HepG2 (cell line): Measurements from ENCODE around the gene NR4A2. TPM values are rescaled to one million over a fixed set of nuclear protein-coding genes. Genes with fewer than 3 reads are reported as not detected.
A peak's percentile ranks its signal among the peaks of the same experiment; 100 is the strongest.

ENCODE experiments used
- ATAC-seq: fragments of 200-7000 bp; cut with Tn5 transposase; 3 replicates; pipeline ENCODE4 v1.9.1; 2020; ENCODE audit warnings: mild to moderate bottlenecking, moderate library complexity
- BruUV-seq: library from RNA; stranded (reverse); fragments of 400-500 nt; replicated peaks from 2 replicates; lab custom pipeline; 2021; lab: Mats Ljungman, UMichigan
- CTCF ChIA-PET: fragments of 300-600 bp; formaldehyde crosslinking; extraction: SDS; loops from one replicate; lab custom pipeline; 2021; ENCODE audit warnings: low total read pairs, inconsistent platforms, low intra/inter-chr PET ratio; lab: Yijun Ruan, JAX
- POLR2A ChIA-PET: fragments of 350-600 bp; sonication (Branson Sonifier 250); formaldehyde crosslinking; loops from one replicate; lab custom pipeline; 2020; ENCODE audit warnings: antibody characterized with exemption, inconsistent platforms; lab: Yijun Ruan, JAX
- DNase-seq: peaks from one replicate; pipeline ENCODE4 v3.0.0-alpha.2; 2015; ENCODE audit warnings: low spot score
- FAIRE-seq: peaks from 3 replicates; lab custom pipeline; 2011; peaks lifted over from hg19 to GRCh38; lab: Jason Lieb, UNC
- H2AFZ ChIP-seq: one replicate; pipeline ENCODE4 v1.6.1; 2011; ENCODE audit warnings: low read length, inconsistent platforms
- H3K27ac ChIP-seq: fragments of 300-600 bp; 3 replicates; pipeline ENCODE4 v1.8.0; 2011; ENCODE audit warnings: mixed run types, mild to moderate bottlenecking, mixed read lengths, low read length, inconsistent platforms; ENCODE audit not compliant: insufficient read depth; ENCODE audit errors: extremely low read length
- H3K27me3 ChIP-seq, 2 experiments: fragments of 200-600 bp in 1 of 2; 2 replicates in 1 of 2; 3 replicates in 1 of 2; pipeline versions ENCODE4 v1.6.0 to v1.8.0; 2011; ENCODE audit warnings: low read length in 2 of 2, mild to moderate bottlenecking in 2 of 2, moderate library complexity in 2 of 2, inconsistent platforms in 1 of 2; ENCODE audit not compliant: insufficient read depth in 2 of 2, control insufficient read depth in 1 of 2
- H3K36me3 ChIP-seq, 2 experiments: fragments of 200-600 bp in 1 of 2; replicated peaks in 1 of 2; 2 replicates in 1 of 2; 3 replicates in 1 of 2; pipeline versions ENCODE4 v1.5.1 to v1.8.0; 2011; ENCODE audit warnings: low read length in 2 of 2, inconsistent platforms in 1 of 2; ENCODE audit not compliant: insufficient read depth in 2 of 2, control insufficient read depth in 1 of 2
- H3K4me1 ChIP-seq: 2 replicates; pipeline ENCODE4 v1.5.1; 2012; ENCODE audit warnings: low read length, inconsistent platforms; ENCODE audit not compliant: insufficient read depth
- H3K4me2 ChIP-seq: 2 replicates; pipeline ENCODE4 v1.6.0; 2011; ENCODE audit warnings: low read depth, low read length, inconsistent platforms
- H3K4me3 ChIP-seq, 3 experiments: fragments of 200-600 bp in 1 of 3; sonication (generic), shearing (Covaris generic) in 1 of 3; replicated peaks in 1 of 3; 2 replicates each; pipeline ENCODE4 v1.5.1; 2011 to 2016; ENCODE audit warnings: low read length in 3 of 3, inconsistent platforms in 2 of 3, low read depth in 2 of 3, mild to moderate bottlenecking in 2 of 3, control low read depth in 1 of 3, mixed read lengths in 1 of 3; ENCODE audit not compliant: insufficient read depth in 1 of 3
- H3K79me2 ChIP-seq: one replicate; pipeline ENCODE4 v1.6.1; 2011; ENCODE audit warnings: low read length, inconsistent platforms; ENCODE audit not compliant: insufficient read depth
- H3K9ac ChIP-seq: 2 replicates; pipeline ENCODE4 v1.6.0; 2011; ENCODE audit warnings: mild to moderate bottlenecking, low read depth, low read length, inconsistent platforms; ENCODE audit not compliant: insufficient read depth
- H3K9me3 ChIP-seq: 2 replicates; pipeline ENCODE4 v1.5.1; 2012; ENCODE audit warnings: mild to moderate bottlenecking, low read length
- H4K20me1 ChIP-seq: 2 replicates; pipeline ENCODE4 v1.6.0; 2011; ENCODE audit warnings: inconsistent platforms, mild to moderate bottlenecking, low read length, moderate library complexity; ENCODE audit not compliant: insufficient read depth
- MEIS2 ChIP-seq: sonication (generic); formaldehyde crosslinking; IDR thresholded peaks from 2 replicates; pipeline ENCODE4 v1.9.0; 2021; ENCODE audit warnings: mild to moderate bottlenecking, missing genetic modification reagents
- ONECUT2 ChIP-seq: sonication (generic); formaldehyde crosslinking; IDR thresholded peaks from 2 replicates; pipeline ENCODE4 v1.4.0; 2020; ENCODE audit warnings: missing genetic modification reagents
- SALL2 ChIP-seq: sonication (generic); formaldehyde crosslinking; IDR thresholded peaks from 2 replicates; pipeline ENCODE4 v1.8.1; 2023; ENCODE audit warnings: mild to moderate bottlenecking, missing genetic modification reagents, inconsistent platforms
- SKIL ChIP-seq: sonication (generic); formaldehyde crosslinking; IDR thresholded peaks from 2 replicates; pipeline ENCODE4 v1.8.0; 2022; ENCODE audit warnings: missing genetic modification reagents, mild to moderate bottlenecking, moderate library complexity, borderline replicate concordance
- ZFY ChIP-seq: sonication (generic); formaldehyde crosslinking; IDR thresholded peaks from 2 replicates; pipeline ENCODE4 v1.4.0; 2020; ENCODE audit warnings: missing genetic modification reagents
- ZNF101 ChIP-seq: sonication (generic); formaldehyde crosslinking; IDR thresholded peaks from 2 replicates; pipeline ENCODE4 v1.4.0; 2020; ENCODE audit warnings: mild to moderate bottlenecking, low read depth, missing genetic modification reagents, borderline replicate concordance
- ZNF761 ChIP-seq: sonication (generic); formaldehyde crosslinking; conservative IDR thresholded peaks from 2 replicates; pipeline ENCODE4 v1.4.0; 2020; ENCODE audit warnings: mild to moderate bottlenecking, missing genetic modification reagents
- ZNF770 ChIP-seq: sonication (generic); formaldehyde crosslinking; IDR thresholded peaks from 2 replicates; pipeline ENCODE4 v1.5.0; 2020; ENCODE audit warnings: mild to moderate bottlenecking, missing genetic modification reagents
- WGBS: methylation state at CpG from one replicate; pipeline ENCODE4 v1.1.6; 2017; ENCODE audit warnings: low lambda C conversion rate; 5-methylcytosine and 5-hydroxymethylcytosine counted together
- in situ Hi-C: cut with HindIII; loops from 2 replicates; pipeline ENCODE4 v1.10.0; 2017; ENCODE audit warnings: low pct_unique_long_range_greater_than_20kb; ENCODE audit not compliant: extremely low pct_ligation_motif_present
- intact Hi-C: fragments of 100-400 bp; cut with micrococcal nuclease; formaldehyde crosslinking; loops from one replicate; pipeline ENCODE4 v1.10.0; 2022; ENCODE audit not compliant: unreplicated experiment
- polyA plus RNA-seq, 8 experiments: library from polyadenylated mRNA; depleted of rRNA in 3 of 8; stranded (reverse) in 7 of 8; unstranded in 1 of 8; fragments of >200 nt; fragmentation: Illumina TruSeq in 4 of 8; extraction: Trizol in 4 of 8; gene quantifications; 2 replicates each; pipeline versions ENCODE4 v1.2.1 to v1.2.3, GENCODE V29; 2011 to 2016; ENCODE audit warnings: low read depth in 4 of 8, missing spikeins in 1 of 8, mixed read lengths in 1 of 8; ENCODE audit not compliant: insufficient read depth in 1 of 8
- total RNA-seq, 5 experiments: library from RNA; depleted of rRNA; stranded (reverse); fragments of >200 nt; fragmentation: Illumina TruSeq; extraction: Trizol; gene quantifications; 2 replicates each; pipeline ENCODE4 v1.2.3, GENCODE V29; 2016; ENCODE audit warnings: low read depth in 1 of 5
- TF ChIP-seq, protein P1 (sequence below): sonication (generic); formaldehyde crosslinking; IDR thresholded peaks from 2 replicates; pipeline ENCODE4 v1.5.0; 2020; ENCODE audit warnings: mild to moderate bottlenecking, missing genetic modification reagents
- TF ChIP-seq, protein P2 (sequence below): sonication (generic); formaldehyde crosslinking; IDR thresholded peaks from 2 replicates; pipeline ENCODE4 v1.4.0; 2020; ENCODE audit warnings: missing genetic modification reagents, borderline replicate concordance

NR4A2 gene
- total and polyA plus RNA-seq, 2 of the 13 experiments (the other 11 are each of a cell fraction or from before 2014, with no cell fraction given): not detected

- TF ChIP-seq, protein P1, sequence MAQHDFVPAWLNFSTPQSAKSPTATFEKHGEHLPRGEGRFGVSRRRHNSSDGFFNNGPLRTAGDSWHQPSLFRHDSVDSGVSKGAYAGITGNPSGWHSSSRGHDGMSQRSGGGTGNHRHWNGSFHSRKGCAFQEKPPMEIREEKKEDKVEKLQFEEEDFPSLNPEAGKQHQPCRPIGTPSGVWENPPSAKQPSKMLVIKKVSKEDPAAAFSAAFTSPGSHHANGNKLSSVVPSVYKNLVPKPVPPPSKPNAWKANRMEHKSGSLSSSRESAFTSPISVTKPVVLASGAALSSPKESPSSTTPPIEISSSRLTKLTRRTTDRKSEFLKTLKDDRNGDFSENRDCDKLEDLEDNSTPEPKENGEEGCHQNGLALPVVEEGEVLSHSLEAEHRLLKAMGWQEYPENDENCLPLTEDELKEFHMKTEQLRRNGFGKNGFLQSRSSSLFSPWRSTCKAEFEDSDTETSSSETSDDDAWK (CRISPR knock-in tag): no peak
- TF ChIP-seq SALL2 (peak; percentile 20; the same call in 1 of the 2 replicates), ZNF101 (CRISPR knock-in tag) (no peak), MEIS2 (CRISPR knock-in tag) (no peak)
Measured at GRCh38 chr2:156342254-156343095, 10.0 kb upstream of the NR4A2 start (continued).

GRCh38 chr2:156341452-156342253, 9.1 kb upstream of the NR4A2 start:
- WGBS: 4% methylated on average over 37 of the region's 62 CpGs
- ATAC-seq (peak; percentile 82), FAIRE-seq (no peak), DNase-seq (peak; percentile 52)
- Histone ChIP-seq H2AFZ (no peak overlapping the region), H3K27ac (no peak overlapping the region), H4K20me1 (no peaks in the 10 kb centered on the region), H3K9ac (peak overlapping the region; percentile 6; the same call in 1 of the 2 replicates), H3K4me2 (peak overlapping the region; percentile 83), H3K27me3 (peaks cover 3 to 37% of the 10 kb centered on the region in 2 experiments; a peak in 3 of 5 replicates), H3K9me3 (no peaks in the 10 kb centered on the region), H3K4me1 (peaks cover 14% of the 10 kb centered on the region), H3K79me2 (no peaks in the 10 kb centered on the region), H3K36me3 (no peaks in the 10 kb centered on the region), H3K4me3 (peak overlapping the region; percentile 72 to 78 (median 77))
- intact Hi-C loops (loop anchor here (2.0 kb wide), 1 partner anchor 59 kb away; no protein-coding TSS in a partner anchor), in situ Hi-C loops (loop anchor here (10.0 to 25.0 kb wide), 2 partner anchors 713 to 846 kb away; no protein-coding TSS in a partner anchor)
- ChIA-PET POLR2A (no interaction called here), CTCF (no interaction called here)
- BruUV-seq: no TSS peak
- TF ChIP-seq, protein P2, sequence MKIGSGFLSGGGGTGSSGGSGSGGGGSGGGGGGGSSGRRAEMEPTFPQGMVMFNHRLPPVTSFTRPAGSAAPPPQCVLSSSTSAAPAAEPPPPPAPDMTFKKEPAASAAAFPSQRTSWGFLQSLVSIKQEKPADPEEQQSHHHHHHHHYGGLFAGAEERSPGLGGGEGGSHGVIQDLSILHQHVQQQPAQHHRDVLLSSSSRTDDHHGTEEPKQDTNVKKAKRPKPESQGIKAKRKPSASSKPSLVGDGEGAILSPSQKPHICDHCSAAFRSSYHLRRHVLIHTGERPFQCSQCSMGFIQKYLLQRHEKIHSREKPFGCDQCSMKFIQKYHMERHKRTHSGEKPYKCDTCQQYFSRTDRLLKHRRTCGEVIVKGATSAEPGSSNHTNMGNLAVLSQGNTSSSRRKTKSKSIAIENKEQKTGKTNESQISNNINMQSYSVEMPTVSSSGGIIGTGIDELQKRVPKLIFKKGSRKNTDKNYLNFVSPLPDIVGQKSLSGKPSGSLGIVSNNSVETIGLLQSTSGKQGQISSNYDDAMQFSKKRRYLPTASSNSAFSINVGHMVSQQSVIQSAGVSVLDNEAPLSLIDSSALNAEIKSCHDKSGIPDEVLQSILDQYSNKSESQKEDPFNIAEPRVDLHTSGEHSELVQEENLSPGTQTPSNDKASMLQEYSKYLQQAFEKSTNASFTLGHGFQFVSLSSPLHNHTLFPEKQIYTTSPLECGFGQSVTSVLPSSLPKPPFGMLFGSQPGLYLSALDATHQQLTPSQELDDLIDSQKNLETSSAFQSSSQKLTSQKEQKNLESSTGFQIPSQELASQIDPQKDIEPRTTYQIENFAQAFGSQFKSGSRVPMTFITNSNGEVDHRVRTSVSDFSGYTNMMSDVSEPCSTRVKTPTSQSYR (CRISPR knock-in tag): no peak
- TF ChIP-seq ZFY (peak; percentile 5; the same call in 1 of the 2 replicates), ZNF761 (CRISPR knock-in tag) (no peak), ONECUT2 (CRISPR knock-in tag) (no peak), SKIL (CRISPR knock-in tag) (0 out of 2 replicates have a peak, but pooled peaks have one; percentile 20), ZNF770 (CRISPR knock-in tag) (no peak)
